NOMO-1 (cell line): ENCODE measurements around the gene ZDHHC11.
"Not testable (repeated sequence)": the region's sequence is repeated elsewhere in the genome, so short reads cannot be mapped to it uniquely, and the experiment has no call there.

Source experiments
- DNase-seq, 2 experiments: peaks; one replicate each; lab custom pipeline; 2025; ENCODE audit not compliant: unreplicated experiment in 2 of 2; lab: John Stamatoyannopoulos, UW

The ZDHHC11 gene

GRCh38 chr5:816176-816575 is 34.6 kb downstream of the ZDHHC11 start:
- DNase-seq = no peak

GRCh38 chr5:815449-815848 is 35.3 kb downstream of the ZDHHC11 start:
- no peak for DNase-seq

- not testable (repeated sequence) for DNase-seq
These were observed 37.2 kb downstream of the ZDHHC11 start for GRCh38 chr5:813575-813974.

- DNase-seq = not testable (repeated sequence)
These were observed 39.4 kb downstream of the ZDHHC11 start for GRCh38 chr5:811384-811783.

GRCh38 chr5:807719-808514 is 42.9 kb downstream of the ZDHHC11 start:
- not testable (repeated sequence) for DNase-seq

- no peak for DNase-seq
These were observed 49.3 kb downstream of the ZDHHC11 start for GRCh38 chr5:801472-801871.

- DNase-seq = not testable (repeated sequence)
These were observed 49.7 kb downstream of the ZDHHC11 start for GRCh38 chr5:801055-801454.

GRCh38 chr5:798505-799138 is 52.2 kb downstream of the ZDHHC11 start:
- not testable (repeated sequence) for DNase-seq

GRCh38 chr5:797986-798385 is 52.8 kb downstream of the ZDHHC11 start:
- not testable (repeated sequence) for DNase-seq

GRCh38 chr5:795873-796272 is 54.9 kb downstream of the ZDHHC11 start:
- DNase-seq = not testable (repeated sequence)

- not testable (repeated sequence) for DNase-seq
These were observed 55.8 kb downstream of the ZDHHC11 start for GRCh38 chr5:794948-795347.

GRCh38 chr5:788703-789102 is 62.1 kb downstream of the ZDHHC11 start:
- not testable (repeated sequence) for DNase-seq

GRCh38 chr5:787857-788233 is 62.9 kb downstream of the ZDHHC11 start:
- DNase-seq = not testable (repeated sequence)

- not testable (repeated sequence) for DNase-seq
These were observed 63.4 kb downstream of the ZDHHC11 start for GRCh38 chr5:787224-787856.

- not testable (repeated sequence) for DNase-seq
These were observed 65.5 kb downstream of the ZDHHC11 start for GRCh38 chr5:785181-785705.

GRCh38 chr5:784428-785177 is 66.2 kb downstream of the ZDHHC11 start, which contains the start of gene ZDHHC11B:
ZDHHC11B (minus strand) TSS chr5:784729; CDS start chr5:766919, 17,810 bp downstream.
- peak; percentile 63 to 72 for DNase-seq

- peak in 1 of 2 experiments; percentile 32 for DNase-seq
These were observed 66.8 kb downstream of the ZDHHC11 start for GRCh38 chr5:783881-784427.

- not testable (repeated sequence) for DNase-seq
These were observed 67.6 kb downstream of the ZDHHC11 start for GRCh38 chr5:783049-783802.

- not testable (repeated sequence) for DNase-seq
These were observed 68.4 kb downstream of the ZDHHC11 start for GRCh38 chr5:782356-782755.
